Middle frontal gyrus (tissue), 1 donor: ENCODE results near the gene MED12L.

Experiments
- DNase-seq: peaks from one replicate; pipeline ENCODE4 v3.0.0-alpha.2; 2015; ENCODE audit warnings: low spot score; ENCODE audit errors: extremely low spot score

MED12L gene

DNA sequence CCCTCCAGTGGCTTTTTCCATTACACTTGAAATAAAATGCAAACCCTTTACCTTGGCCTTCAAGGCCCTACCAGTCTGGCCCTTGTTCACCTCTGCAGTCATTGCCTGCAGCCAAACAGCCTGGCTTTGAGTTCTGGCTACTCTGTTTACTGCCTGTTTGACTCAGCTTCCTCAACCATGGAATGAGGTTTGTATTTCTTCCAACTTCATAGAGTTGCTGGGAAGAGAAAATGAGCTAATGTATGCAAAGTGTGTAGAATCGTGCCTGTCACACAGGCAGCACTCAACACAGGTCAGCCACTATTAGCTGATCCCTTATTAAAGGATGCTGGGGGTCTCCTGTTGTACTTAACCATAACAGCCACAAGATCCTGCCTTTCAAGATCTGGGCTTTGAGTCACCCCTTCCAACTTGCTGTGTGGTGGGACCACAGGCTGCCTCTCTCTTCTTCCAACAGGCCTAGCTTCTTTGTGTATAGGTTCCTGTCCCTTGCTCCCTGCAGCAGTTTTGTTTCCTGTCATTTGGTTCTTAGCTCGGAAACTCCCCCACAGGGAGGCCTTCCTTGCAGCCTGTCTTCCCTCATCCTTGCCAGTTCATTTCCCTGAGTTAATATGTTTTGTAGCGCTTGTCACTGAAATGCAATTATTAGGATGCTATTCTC is 6.4 kb downstream of the MED12L start:
- no peak for DNase-seq

DNA sequence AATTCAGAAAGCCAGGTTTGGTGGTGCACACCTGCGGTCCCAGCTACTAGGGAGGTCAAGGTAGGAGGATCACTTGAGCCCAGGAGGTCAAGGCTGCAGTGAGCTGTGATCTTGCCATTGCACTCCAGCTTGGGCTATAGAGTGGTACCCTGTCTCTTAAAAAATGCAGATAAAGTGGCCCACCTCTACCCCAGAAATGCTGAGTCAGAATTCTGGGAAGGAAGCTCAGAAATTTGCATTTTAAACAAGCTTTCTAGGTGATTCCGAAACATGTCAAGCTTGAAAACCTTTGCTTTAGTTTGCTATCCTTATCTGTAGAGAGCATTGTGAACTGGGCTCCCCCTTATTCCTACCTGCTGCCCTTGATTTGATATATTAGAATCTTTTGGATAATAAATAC is 7.7 kb downstream of the MED12L start:
- no peak for DNase-seq

DNA sequence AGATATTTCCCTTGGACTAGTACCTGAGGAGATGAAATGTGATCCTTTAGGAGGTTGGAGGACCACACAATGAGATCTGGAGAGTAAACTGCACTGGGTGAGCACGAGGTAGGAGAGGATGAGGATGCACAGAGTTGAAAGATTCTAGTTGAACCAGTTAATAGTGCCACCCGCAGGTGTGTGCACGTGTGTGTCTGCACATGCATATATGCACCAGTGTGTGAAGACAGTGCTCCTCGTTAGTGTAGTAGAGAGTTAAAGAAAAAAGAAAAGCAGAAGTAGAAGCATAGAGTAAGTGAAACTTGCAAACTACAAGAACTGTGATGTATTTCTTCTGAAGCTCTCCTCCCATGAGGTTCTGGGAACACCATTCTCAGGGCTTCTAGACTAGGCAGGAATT is 8.4 kb downstream of the MED12L start:
- DNase-seq, result no peak

DNA sequence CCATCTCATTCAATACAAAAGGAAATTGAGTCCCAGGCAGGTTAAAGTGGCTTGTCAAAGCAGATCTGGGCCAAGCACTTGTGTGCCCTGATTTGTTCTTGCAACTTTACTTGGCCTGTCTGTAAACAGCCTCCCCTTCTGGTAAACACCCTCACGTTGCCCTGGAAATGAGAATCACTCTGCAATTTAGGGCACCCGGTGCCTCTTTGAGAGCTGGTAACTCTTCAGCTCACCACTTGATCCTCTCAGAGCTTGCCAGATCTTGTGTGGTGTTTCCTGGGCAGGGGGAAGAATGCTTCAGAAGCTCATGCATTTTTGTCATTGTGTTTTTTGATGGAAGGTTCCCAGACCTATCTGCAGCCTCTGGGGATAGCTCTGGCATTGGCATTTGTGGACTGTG is 11.3 kb downstream of the MED12L start:
- no peak for DNase-seq

DNA sequence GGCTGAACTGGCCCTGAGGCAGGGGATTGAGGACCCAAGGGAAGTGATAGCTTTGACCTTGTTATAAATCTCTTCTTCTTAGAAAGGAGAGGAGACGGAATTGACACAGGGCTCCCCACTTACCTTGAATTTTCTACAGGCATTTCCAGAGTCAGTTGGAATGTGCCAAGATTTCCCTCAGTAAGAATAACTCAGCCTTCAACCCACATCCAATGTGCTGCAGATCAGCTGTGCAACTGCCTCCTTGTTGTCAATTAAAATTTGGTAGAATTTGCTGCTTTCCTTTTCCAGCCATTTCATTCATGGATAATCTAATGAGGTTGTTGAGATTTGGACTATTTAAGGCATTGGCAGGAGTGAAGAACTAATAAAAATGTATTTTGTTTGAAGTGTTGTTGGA is 14.6 kb downstream of the MED12L start:
- no peak for DNase-seq

DNA sequence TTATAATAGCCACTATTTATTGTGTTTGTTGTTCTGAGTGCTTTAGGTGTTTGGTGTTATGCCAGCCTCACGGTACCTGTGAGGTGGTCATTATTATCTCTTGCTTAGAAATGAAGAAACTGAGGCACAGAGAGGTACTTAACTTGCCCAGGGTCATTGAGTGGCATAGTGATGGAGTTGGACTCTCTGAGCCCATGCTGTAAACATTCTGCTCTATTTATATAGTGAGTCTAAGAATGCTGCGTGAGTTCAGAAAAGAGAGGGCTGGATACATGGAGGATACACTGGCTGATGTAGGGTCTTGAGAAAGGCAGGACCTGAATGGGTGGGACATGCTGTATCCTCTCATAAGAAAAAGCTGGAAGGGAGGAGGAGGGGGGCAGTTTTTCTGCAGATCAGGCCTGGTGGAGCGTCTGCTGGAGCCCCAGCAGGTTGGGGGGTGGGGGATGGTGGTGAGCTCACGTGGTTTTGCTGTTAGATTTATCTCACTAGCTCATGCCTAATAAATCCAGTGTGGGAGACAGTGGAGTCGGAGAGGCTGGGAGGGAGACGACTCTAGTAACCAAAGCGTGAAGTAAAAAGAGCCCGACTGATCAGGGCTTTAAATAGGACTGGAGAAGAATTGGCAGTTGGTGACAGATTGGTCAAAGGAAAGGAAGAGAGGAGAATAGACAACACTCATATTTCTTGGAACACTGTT is 16.0 kb downstream of the MED12L start:
- no peak for DNase-seq

DNA sequence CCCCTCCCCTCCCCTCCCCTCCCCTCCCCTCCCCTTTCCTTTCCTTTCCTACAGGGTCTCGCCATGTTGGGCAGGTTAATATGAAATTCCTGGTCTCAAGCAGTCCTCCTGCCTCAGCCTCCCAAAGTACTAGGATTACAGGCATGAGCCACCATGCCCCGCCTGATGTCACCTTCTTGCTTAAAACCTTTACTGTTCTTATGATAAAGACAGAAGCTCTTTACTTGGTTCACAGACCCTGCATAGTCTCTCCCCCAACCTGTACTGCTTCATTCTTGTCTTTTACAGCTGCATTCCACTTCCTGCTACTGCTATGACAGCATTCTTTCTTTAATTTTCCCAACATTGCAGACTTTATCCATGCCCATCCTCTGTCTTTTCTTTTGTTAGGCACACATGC is 20.8 kb downstream of the MED12L start:
- DNase-seq, result no peak

DNA sequence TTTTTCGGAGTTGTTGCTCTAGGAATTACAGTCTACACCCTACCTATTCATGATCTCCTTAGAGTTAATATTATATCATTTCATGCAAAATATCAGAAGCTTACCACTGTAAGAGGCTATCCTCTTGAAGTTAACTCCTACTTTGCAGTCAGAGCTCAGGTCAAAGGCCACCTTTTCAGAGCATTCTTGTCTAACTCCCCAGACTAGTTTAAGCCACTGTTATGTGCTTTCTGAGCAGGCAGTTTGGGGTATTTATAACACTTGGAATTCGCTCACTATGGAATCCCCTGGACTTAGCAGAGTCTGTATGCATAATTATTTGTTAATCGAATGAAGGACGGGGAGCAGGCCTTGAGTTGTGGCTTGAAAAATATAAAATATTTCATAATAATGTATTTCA is 21.7 kb downstream of the MED12L start:
- DNase-seq, result no peak

DNA sequence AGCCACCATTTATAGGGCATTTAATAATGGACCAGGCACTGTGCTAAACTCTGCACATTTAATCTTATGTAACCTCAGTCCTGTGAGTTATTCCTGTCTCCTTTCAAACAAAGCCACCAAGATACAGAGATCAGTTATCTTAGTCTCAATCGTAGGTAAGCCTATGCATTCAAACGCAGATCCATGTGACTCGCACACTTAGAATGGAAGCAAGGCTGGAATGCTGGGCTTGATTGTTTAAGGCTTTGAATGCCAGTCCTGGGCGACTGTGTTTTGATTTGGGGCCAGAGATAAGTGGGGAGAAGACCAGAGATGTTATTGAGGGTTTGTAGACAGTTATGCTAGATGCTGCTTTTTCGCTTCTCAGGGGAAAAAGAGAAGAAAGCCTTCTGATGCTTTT is 22.2 kb downstream of the MED12L start:
- no peak for DNase-seq

DNA sequence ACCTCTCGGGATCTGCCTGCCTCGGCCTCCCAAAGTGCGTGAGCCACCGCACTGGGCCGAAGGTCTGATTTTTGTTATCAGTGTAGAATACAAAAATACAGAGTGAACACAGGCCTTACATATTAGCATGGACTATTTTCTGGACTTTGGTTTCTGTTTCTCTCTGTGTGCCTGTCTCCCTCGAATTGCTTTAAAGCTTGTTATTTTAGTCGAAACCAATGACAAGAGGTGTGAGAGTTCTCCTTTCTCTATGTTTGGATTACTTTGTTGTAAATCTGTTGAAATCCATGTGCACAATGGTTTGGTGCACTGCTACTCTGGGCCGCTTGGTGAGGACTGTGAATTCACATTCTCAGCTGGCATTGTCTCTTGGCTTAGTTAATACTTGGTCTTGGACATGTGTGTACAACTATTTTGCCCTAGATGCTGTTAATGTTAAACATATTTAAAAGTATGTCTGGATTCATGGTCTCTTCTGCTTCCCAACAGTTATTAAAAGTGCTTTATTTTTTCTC is 23.9 kb downstream of the MED12L start:
- no peak for DNase-seq

DNA sequence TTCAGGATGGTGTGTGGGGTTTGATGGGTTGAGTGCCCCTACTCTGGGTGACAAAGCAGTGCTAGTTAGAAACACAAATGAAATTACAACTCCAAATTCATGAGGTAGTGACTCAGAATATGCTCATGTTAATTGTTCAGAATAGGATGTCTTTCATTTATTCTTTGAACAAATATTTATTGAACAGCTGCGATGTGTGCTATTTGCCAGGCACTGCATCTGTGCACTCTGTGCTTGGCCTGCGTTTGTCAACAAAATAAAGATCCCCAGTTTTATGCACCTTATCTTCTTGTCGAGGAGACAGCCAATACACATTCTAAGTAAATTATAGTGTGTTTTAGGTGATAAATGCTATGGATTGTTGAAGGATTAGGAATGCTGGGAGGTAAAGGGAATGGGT is 27.3 kb downstream of the MED12L start:
- no peak for DNase-seq

DNA sequence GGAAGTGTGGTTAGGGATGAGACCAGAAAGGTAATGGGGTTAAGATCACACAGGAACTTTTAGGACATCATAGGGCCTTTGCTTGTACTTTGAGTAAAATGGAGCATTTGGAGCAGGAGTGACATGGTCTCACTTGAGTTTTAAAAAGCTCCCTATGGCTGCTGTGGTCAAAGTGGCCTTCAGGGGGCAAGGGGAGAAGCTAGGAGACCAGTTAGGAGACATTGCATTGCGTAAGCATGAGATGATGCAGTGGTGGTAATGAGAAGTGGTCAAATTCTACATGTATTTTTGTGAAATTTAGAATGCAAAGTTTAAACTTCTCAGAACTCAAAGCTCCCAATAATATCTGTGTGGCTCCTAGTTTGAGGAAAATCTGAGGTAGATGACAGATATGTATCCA is 27.9 kb downstream of the MED12L start:
- DNase-seq, result no peak

DNA sequence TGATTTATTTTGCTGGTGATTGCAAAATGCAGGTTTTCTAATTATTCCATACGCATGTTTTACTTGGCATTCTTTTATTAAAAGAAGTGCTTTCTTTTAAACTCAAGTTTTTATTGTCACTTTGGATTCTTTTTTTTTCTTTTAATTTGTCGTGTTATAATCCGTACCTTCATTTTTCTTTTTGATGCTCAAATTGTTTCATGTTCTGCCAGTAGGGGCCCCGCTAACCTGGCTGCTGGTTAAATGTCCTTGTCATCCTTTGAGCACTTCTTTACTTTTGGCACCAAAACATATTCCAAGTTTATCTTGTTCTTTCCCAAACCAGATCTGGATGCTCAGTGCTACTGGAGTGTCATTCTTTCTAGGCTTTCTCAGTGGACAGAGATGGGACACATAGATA is 31.6 kb downstream of the MED12L start:
- no peak for DNase-seq

DNA sequence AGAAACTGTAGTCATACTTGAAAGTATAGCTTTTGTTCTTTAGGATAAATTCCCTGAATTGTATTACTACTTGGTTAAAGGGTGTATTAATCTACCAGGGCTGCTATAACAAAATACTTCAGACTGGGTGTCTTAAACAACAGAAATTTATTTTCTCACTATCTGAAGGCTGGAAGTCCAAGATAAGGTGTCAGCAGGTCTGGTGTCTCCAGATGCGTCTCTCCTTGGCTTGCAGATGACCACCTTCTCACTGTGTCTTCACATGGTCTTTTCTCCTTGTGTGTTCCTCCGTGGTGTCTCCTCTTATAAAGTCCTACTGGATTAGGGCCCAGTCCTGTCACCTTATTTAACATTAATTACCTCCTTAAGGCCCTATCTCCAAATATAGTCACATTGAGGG is 33.7 kb downstream of the MED12L start:
- no peak for DNase-seq

DNA sequence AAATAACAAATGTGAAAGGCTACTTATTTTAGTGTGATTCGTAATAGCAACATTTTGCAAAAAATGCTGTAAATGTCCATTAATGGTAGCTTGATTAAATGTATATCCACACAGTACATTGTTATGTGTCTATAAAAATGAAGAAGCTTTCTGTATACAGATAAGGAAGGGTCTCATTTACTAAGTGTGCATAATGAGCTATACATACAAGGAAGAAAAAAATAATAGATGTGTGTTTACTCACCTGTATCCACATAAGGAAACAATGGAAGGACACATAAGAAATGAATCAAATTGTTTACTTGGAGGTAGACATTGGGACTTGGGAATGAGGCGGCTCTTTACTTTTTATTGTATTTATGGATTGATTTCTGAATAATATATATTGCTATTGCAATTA is 34.9 kb downstream of the MED12L start:
- DNase-seq, result no peak

DNA sequence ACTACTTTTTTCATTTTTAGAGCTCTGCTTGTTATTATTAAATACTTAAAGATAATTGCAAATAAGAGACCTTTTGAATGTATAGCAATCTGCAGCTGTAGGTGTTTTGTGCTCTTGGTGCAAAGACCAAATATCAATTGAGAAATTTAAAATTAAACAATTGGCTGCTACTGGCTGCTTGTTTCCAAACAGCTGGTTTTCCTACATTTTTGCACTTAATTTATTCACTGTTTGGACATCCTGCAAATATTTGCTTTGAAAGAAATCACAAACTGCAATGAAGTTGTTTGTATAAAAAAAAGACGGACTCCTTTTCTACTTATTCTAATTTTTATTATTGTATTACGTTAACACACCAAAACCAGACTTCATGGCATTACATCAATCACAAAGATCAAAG is 35.6 kb downstream of the MED12L start:
- DNase-seq, result no peak

DNA sequence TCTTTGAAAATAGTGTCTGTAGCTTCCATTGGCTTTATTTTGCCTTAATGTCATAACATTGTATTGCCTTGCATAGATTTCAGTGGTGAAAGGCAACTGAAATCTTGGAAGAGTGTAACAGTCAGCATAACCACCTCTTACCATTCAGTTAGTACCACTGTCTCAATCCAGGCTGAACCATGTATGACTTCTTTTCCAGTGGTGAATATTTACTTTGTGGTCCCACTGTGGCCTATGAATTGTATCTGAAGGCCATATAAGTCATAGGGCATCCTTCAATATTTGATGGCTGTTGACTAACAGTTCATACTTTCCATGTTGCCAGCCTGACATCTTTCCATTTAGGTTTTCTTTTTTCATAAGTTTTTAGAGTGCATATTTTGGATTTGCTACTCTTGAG is 38.4 kb downstream of the MED12L start:
- DNase-seq, result no peak

DNA sequence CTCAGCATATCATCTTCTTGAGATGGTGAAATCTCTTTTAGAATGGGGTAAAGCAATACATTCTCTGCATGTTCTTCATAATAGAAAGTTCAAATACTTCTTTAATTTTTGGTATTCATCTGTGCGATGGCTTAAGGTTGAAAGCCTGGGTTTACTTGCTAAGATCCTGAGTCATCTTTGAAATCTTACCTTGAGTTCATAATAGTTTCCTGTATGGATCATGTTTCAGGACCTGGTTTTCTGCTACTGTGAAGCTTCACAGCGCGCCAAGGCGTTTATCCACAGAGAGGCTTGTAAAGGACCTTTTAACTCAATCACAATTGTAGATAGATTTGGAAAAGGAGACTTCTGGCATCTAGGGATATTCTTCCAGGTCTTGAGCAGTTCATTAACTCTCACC is 39.0 kb downstream of the MED12L start:
- no peak for DNase-seq

DNA sequence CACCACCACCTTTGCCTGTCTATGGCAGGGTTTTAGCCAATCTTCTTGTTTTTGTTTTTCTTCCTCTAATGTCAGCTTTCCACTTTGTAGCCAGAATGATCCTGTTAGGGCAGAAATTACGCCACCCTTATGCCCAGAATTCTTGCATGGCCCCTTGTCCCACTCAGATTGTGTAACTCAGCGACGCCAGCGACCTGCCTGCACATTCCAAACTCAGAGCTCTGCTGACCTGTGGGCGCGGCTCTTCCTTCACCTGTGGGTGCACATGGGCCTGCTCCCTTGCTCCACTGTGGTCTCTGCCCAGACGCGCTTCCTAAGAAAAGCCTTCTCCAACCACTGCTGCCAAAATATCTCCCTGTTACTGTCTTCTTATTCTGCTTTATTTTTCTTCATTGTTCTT is 45.0 kb downstream of the MED12L start:
- DNase-seq, result no peak

DNA sequence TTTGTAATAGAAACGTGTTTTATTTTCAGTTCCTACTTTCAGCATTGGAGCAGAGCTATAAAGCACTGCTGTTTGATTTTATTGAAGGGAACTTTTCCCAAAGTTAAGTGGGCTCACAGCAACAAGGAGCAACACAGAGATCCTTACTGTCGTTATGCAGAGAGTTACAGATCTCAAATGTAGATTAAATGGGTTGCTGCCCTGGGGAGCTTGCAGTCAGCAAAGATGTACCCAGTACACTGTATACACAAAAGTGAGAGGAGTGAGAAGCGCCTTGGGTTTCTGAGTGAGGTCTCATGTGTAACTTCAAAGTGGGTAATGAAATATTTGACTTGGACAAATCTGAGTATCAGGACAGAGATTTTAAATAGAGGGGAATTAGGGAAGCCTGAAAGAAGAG is 47.7 kb downstream of the MED12L start:
- DNase-seq, result no peak

DNA sequence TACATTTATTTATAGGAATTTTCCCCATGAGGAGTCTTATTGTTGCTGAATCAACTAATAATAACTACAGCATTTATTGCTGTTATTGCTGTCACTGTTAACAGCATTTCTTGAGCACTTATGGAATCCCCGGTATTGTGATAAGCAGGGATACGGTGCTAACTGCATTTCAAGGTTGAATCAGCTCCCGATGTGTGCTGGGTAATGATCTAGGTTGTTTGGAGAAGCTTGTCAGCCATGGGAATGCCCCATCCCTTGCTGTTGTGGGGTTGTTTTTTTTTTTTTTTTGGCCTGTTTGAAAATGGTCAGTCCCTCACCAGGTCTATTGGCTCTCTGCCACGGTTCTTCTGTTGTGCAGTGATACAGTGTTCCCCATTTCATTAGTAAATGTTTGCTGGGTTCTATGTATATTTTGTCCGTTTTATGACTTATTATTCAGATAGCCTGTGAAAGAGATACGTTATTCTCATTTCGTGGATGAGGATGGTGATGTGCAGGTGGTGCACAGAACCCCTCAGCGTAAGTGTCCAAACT is 48.5 kb downstream of the MED12L start:
- DNase-seq, result no peak

DNA sequence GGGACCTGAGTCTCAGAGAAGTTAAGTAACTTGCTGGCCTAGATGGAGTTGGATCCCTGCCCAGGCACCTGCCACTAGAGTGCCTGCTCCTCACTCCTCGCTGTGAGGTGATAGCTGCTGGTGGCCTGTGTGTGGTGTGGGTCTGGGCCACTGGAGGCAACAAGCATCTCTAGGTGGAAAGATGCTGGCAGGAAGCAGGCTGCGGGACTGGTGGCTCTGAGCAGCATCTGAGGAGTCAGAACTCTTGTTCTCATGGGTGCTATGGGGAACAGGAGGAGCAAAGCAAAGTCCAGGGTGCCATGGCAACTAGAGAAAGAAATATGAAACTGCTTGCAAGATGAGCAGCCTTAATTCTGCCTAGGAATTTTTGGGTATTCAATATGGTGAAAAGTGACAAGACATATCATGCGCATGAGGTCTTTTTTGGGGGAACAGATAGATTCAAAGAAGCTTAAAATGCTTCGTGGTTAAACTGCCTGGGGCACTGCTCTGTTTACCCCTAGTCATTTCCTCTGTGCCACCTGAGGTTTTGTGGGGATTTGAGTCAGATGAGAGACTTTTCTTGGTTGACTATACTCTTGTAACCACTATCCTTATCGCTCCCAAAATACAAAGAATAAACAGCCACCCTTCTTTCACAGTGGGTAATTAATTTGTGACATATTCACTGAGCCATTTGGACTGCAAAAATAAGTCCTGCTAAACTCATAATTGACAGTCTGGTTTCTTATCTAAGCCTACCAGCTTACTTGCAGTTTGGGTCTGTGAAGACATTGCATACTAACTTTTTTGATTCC is 50.3 kb downstream of the MED12L start:
- DNase-seq, result no peak
